SIG-M5 (cell line): ENCODE data around the gene ATAD2B.

Experiments used
- DNase-seq: peaks from one replicate; lab custom pipeline; 2025; lab: John Stamatoyannopoulos, UW

The ATAD2B gene

DNA sequence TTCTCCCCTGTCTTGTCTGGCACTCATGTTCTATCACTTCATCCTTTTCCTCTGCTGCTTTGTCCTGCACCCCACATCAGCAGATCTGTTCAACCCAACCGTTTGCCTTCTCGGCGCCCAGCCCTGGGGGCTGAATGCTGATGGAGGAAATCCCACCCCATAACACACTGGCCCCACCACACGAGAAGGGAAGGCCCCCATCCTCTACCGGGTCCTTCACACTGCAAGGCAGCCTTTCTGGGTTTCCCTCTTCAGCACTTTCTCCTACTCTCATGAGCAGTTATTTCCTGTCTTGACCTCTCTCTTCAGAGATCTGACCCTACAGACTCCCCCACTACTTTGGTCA is 227.4 kb downstream of the ATAD2B start:
- no peak for DNase-seq

GRCh38 chr2:23698721-23699579 is 228.0 kb downstream of the ATAD2B start:
- no peak for DNase-seq
